ENCODE results near the gene PRSS27. TPM values are rescaled to one million over a fixed set of nuclear protein-coding genes. Genes with fewer than 3 reads are reported as not detected.
A peak's percentile ranks its signal among the peaks of the same experiment; 100 is the strongest.

The PRSS27 gene
- total and polyA plus RNA-seq, 2 of the 8 experiments (the other 6 are each of a cell fraction or from before 2014, with no cell fraction given) = 1.3 to 7.5 TPM

GRCh38 chr16:2690852-2691251, 29.2 kb downstream of the PRSS27 start:
- no peak overlapping the region for H2BK15ac ChIP-seq (ENCODE audit: low read length)
- no peak overlapping the region for H2AFZ ChIP-seq (ENCODE audit: low read length)
- H3K4me1 ChIP-seq (replicated peaks in 1 of 4; ENCODE audit: control insufficient read depth in 3 of 4, insufficient read depth in 4 of 4, low read length in 3 of 4) = peaks cover 0 to 9% (median 5%) of the 10 kb centered on the region in 4 experiments; a peak in 6 of 7 replicates
- H2BK5ac ChIP-seq (ENCODE audit: low read depth, low read length) = no peak overlapping the region
- H4K8ac ChIP-seq (ENCODE audit: extremely low read depth, insufficient read depth, low read length) = peak overlapping the region; percentile 14; the same call in 1 of the 2 replicates
- H3K79me2 ChIP-seq (ENCODE audit: control insufficient read depth in 1 of 2, insufficient read depth in 2 of 2, low read length in 2 of 2) = peaks cover 0 to 37% of the 10 kb centered on the region in 2 experiments; a peak in 3 of 4 replicates
- CTCF ChIA-PET (ENCODE audit: partially characterized antibody) = interaction anchor here (2.2 kb wide), 1 partner anchor 13 kb away, joined by 6 read pairs; no protein-coding TSS in a partner anchor
- H2BK120ac ChIP-seq (replicated peaks; ENCODE audit: low read depth, low read length) = no peak overlapping the region
- no peak overlapping the region for H3K23ac ChIP-seq (ENCODE audit: insufficient read length)
- POLR2A ChIA-PET (ENCODE audit: partially characterized antibody) = interaction anchor here (1.0 to 2.7 kb wide), 3 partner anchors 9 to 17 kb away, joined by 4 to 17 read pairs (median 4); partner anchors contain the start of gene KCTD5
- peaks cover 0 to 2% (median 0%) of the 10 kb centered on the region in 4 experiments; a peak in 2 of 8 replicates for H3K36me3 ChIP-seq (ENCODE audit: control insufficient read depth in 2 of 4, insufficient read depth in 4 of 4, low read length in 3 of 4)
- H3K23me2 ChIP-seq (ENCODE audit: low read depth, low read length) = no peaks in the 10 kb centered on the region
- H3K56ac ChIP-seq (replicated peaks; ENCODE audit: insufficient read length, low read depth, low read length) = no peak overlapping the region
- no peak overlapping the region for H3K4me2 ChIP-seq (ENCODE audit: insufficient read depth in 1 of 2, low read depth in 2 of 2, low read length in 2 of 2)
- no peak overlapping the region for H4K5ac ChIP-seq (ENCODE audit: insufficient read length, low read depth, low read length)
- DNase-seq (ENCODE audit: low read depth in 1 of 2, low spot score in 2 of 2) = no peak
- H3K14ac ChIP-seq (ENCODE audit: insufficient read length) = no peak overlapping the region
- H3K4ac ChIP-seq (replicated peaks; ENCODE audit: insufficient read length, low read depth, low read length) = no peak overlapping the region
- no peak overlapping the region for H3K9ac ChIP-seq (replicated peaks in 1 of 4; ENCODE audit: extremely low read depth in 1 of 4, low read depth in 3 of 4, low read length in 3 of 4)
- H2AK5ac ChIP-seq (ENCODE audit: low read depth, low read length) = no peak overlapping the region
- no peaks in the 10 kb centered on the region for H3K27me3 ChIP-seq (replicated peaks in 1 of 4; ENCODE audit: control insufficient read depth in 3 of 4, extremely low read depth in 1 of 4, insufficient read depth in 3 of 4, low read length in 3 of 4)
- no peak overlapping the region for H4K91ac ChIP-seq (replicated peaks; ENCODE audit: insufficient read length, low read length)
- no peak overlapping the region for H2BK20ac ChIP-seq (ENCODE audit: low read length)
- no peak overlapping the region for H3K18ac ChIP-seq (ENCODE audit: extremely low read depth, low read length)
- 95% methylated on average over 11 of the region's 11 CpGs; no CpG with 5 or more reads in 1 of the 2 experiments for WGBS, 2 experiments (ENCODE audit: extremely low coverage in 1 of 2, insufficient coverage in 1 of 2, insufficient read length in 1 of 2, insufficient replicate concordance in 2 of 2, low coverage in 1 of 2, low lambda C conversion rate in 2 of 2, missing lambda C conversion rate in 1 of 2)
- H2BK12ac ChIP-seq (ENCODE audit: low read depth, low read length) = no peak overlapping the region
- no peak overlapping the region for H3K4me3 ChIP-seq (ENCODE audit: extremely low read depth in 1 of 4, insufficient read depth in 2 of 4, low read depth in 3 of 4, low read length in 4 of 4)
- no peak for FAIRE-seq
- H3K9me3 ChIP-seq (ENCODE audit: insufficient read depth in 2 of 2, low read depth in 1 of 2, low read length in 1 of 2) = no peaks in the 10 kb centered on the region
- peaks cover 3 to 16% of the 10 kb centered on the region in 2 experiments for H4K20me1 ChIP-seq (replicated peaks in 1 of 2; ENCODE audit: control insufficient read depth in 1 of 2, insufficient read depth in 2 of 2, low read length in 2 of 2)
- H3K27ac ChIP-seq (ENCODE audit: low read depth, low read length) = no peak overlapping the region
- peaks cover 27% of the 10 kb centered on the region for H3K79me1 ChIP-seq (ENCODE audit: low read depth, low read length)
- TF ChIP-seq KDM5A (IDR thresholded peaks at IDR 0.05; ENCODE audit: low read length) (no peak), GTF2F1 (IDR thresholded peaks at IDR 0.05; ENCODE audit: borderline replicate concordance, low read depth, low read length) (no peak), EP300 (IDR thresholded peaks at IDR 0.05; ENCODE audit: borderline replicate concordance in 1 of 2, low read depth in 2 of 2, low read length in 2 of 2) (no peak), FOSL1 (IDR thresholded peaks at IDR 0.05; ENCODE audit: insufficient read depth, low read depth, low read length) (no peak), JUND (IDR thresholded peaks at IDR 0.05; ENCODE audit: low read length) (no peak), SP1 (IDR thresholded peaks at IDR 0.05; ENCODE audit: low read depth, low read length) (no peak), CHD1 (IDR thresholded peaks at IDR 0.05; ENCODE audit: low read depth, low read length) (no peak), RFX5 (IDR thresholded peaks at IDR 0.05; ENCODE audit: borderline replicate concordance, low read depth, low read length) (no peak), POLR2AphosphoS5 (IDR thresholded peaks at IDR 0.05; ENCODE audit: low read depth, low read length) (no peak), CTBP2 (IDR thresholded peaks at IDR 0.05; ENCODE audit: borderline replicate concordance, insufficient read depth, insufficient read length, low read length) (no peak), GABPA (IDR thresholded peaks at IDR 0.05; ENCODE audit: borderline replicate concordance, insufficient read depth, low read length) (no peak)
- TF ChIP-seq, protein P1, sequence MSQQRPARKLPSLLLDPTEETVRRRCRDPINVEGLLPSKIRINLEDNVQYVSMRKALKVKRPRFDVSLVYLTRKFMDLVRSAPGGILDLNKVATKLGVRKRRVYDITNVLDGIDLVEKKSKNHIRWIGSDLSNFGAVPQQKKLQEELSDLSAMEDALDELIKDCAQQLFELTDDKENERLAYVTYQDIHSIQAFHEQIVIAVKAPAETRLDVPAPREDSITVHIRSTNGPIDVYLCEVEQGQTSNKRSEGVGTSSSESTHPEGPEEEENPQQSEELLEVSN (IDR thresholded peaks at IDR 0.05) = no peak
